Upper lobe of right lung (tissue), 1 donor: Measurements from ENCODE around the gene KRT71. TPM values are rescaled to one million over a fixed set of nuclear protein-coding genes. Genes with fewer than 3 reads are reported as not detected.
"Not testable (repeated sequence)": the region's sequence is repeated elsewhere in the genome, so short reads cannot be mapped to it uniquely, and the experiment has no call there.

Experiments
- ATAC-seq: fragments of 200-7000 bp; cut with Tn5 transposase; one replicate; pipeline ENCODE4 v1.9.1; 2020; ENCODE audit warnings: mild to moderate bottlenecking, moderate library complexity
- DNase-seq: peaks from one replicate; pipeline ENCODE4 v3.0.0-alpha.2; 2020
- H3K27ac ChIP-seq: fragments of 200-600 bp; one replicate; pipeline ENCODE4 v1.8.0; 2022
- H3K27me3 ChIP-seq: fragments of 200-600 bp; one replicate; pipeline ENCODE4 v1.8.0; 2022; ENCODE audit warnings: mild to moderate bottlenecking
- H3K36me3 ChIP-seq: fragments of 200-600 bp; one replicate; pipeline ENCODE4 v1.8.0; 2022
- H3K4me1 ChIP-seq: fragments of 200-600 bp; one replicate; pipeline ENCODE4 v1.8.0; 2022
- H3K4me3 ChIP-seq: fragments of 200-600 bp; one replicate; pipeline ENCODE4 v1.8.0; 2022; ENCODE audit warnings: mild to moderate bottlenecking
- H3K9me3 ChIP-seq: fragments of 200-600 bp; one replicate; pipeline ENCODE4 v1.8.0; 2022
- CTCF ChIP-seq: fragments of 200-600 bp; IDR thresholded peaks from one replicate; pipeline ENCODE4 v1.8.0; 2022; ENCODE audit warnings: antibody characterized with exemption
- intact Hi-C: fragments of 100-400 bp; cut with DNase I; formaldehyde crosslinking; loops from one replicate; pipeline ENCODE4 v1.11.0; 2022
- total RNA-seq: library from RNA; stranded (reverse); fragmentation: NEBNext Ultra II Directional; extraction: Animal tissue kit (Norgen Biotek cat#: 25700); gene quantifications from one replicate; pipeline ENCODE4 v1.2.1, GENCODE V29; 2021
- donor health status: DM: no; HTN: yes; CAD: no; lungs with severe emphysema.

KRT71 gene
- total RNA-seq, 1 donor from 2014 or later: not detected

GRCh38 chr12:52501490-52501889 is 51.5 kb downstream of the KRT71 start:
- ATAC-seq (no peak), DNase-seq (no peak)
- no peaks in the 10 kb centered on the region for H3K36me3 ChIP-seq
- no peaks in the 10 kb centered on the region for H3K4me1 ChIP-seq
- no peak overlapping the region for H3K4me3 ChIP-seq
- intact Hi-C loops: no loop called here
- H3K9me3 ChIP-seq: no peaks in the 10 kb centered on the region
- TF ChIP-seq CTCF: no peak
- H3K27me3 ChIP-seq: peaks cover 14% of the 10 kb centered on the region
- no peak overlapping the region for H3K27ac ChIP-seq

GRCh38 chr12:52500574-52500973 is 52.4 kb downstream of the KRT71 start:
- intact Hi-C loops, H3K36me3 ChIP-seq, H3K4me3 ChIP-seq, H3K9me3 ChIP-seq, H3K27me3 ChIP-seq, DNase-seq, H3K4me1 ChIP-seq, ATAC-seq, H3K27ac ChIP-seq: not testable (repeated sequence)

DNA sequence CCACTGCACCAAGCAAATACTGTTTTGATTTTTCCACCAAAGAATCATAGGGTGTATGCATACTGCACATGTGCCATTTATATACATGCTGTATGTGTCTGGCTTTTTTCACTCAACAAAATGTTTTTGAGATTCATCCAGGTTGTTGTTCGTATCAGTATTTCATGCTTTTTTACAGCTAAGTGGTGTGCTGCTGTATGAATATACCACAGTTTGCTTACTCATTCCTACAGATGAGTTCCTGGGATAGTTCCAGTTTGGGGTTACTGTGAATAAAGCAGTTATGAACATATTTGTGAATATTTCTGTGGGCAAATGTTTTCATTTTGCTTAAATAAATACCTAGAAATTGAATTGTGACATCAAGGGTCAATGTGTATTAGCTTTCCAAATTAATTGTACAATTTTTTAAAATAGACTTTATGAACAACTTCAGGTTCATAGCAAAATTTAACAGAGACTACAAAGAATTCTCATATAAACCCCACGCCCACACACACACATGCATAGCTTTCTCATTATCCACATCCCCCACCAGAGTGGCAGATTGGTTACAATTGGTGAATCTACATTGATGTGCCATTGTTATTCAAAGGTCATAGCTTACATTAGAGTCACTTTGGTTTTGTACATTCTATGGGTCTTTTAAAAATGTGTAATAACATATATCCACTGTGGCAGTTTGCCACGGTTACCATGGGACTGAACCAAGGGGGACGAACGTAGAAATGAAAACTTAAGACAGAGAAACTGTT is 53.0 kb downstream of the KRT71 start:
- DNase-seq (no peak), ATAC-seq (no peak)
- Histone ChIP-seq H3K4me1 (peaks cover 8% of the 10 kb centered on the region), H3K27ac (no peak overlapping the region), H3K9me3 (no peaks in the 10 kb centered on the region), H3K4me3 (no peak overlapping the region), H3K27me3 (peaks cover 4% of the 10 kb centered on the region), H3K36me3 (no peaks in the 10 kb centered on the region)
- intact Hi-C loops: no loop called here
- TF ChIP-seq CTCF: no peak

DNA sequence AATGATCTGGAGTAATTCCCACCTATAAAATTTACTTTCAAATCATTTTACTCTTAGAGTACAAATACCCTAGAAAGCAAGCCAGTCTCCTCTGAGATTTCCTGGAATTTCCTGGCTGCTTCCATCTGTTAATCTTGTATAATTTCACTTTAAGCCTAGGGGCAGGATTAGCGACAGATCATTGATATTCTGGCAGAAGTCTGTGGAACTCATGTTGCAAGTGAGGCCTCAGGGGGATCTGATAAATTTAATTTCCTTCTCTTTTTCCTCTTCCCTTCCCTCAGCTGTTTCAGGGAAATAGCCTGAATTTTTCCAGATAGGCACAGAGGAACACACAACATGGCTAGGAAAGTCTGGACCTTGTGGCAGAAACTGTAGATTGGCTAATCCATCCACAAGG is 54.0 kb downstream of the KRT71 start:
- no peak for TF ChIP-seq CTCF
- Histone ChIP-seq H3K27me3 (peaks cover 3% of the 10 kb centered on the region), H3K4me3 (no peak overlapping the region), H3K27ac (no peak overlapping the region), H3K4me1 (peaks cover 19% of the 10 kb centered on the region), H3K36me3 (no peaks in the 10 kb centered on the region), H3K9me3 (no peaks in the 10 kb centered on the region)
- DNase-seq (no peak), ATAC-seq (no peak)
- intact Hi-C loops: no loop called here

DNA sequence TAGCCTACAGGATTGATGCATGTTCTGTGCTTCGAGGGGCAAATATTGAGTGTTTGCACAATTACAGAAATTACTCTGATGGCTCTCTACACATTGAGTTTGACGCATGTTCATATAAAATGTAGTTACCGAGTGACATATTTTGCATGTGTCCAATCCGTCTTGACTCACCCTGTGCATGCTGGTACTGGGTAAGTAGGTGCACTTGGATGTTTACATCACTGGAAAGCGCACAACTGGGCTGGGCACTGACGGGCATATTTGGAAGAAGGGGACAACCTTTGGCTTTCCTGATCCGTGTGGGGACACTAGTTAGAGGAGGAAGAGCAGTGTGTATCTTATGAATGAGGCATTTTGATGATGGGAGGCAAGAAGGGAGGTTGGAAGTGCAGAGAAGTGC is 55.0 kb downstream of the KRT71 start:
- no peaks in the 10 kb centered on the region for H3K9me3 ChIP-seq
- H3K36me3 ChIP-seq: no peaks in the 10 kb centered on the region
- peaks cover 3% of the 10 kb centered on the region for H3K27me3 ChIP-seq
- no peak for TF ChIP-seq CTCF
- H3K27ac ChIP-seq: no peak overlapping the region
- H3K4me1 ChIP-seq: peaks cover 25% of the 10 kb centered on the region
- ATAC-seq (no peak), DNase-seq (no peak)
- H3K4me3 ChIP-seq: no peak overlapping the region
- intact Hi-C loops: no loop called here

GRCh38 chr12:52496590-52497071 is 56.3 kb downstream of the KRT71 start:
- intact Hi-C loops: no loop called here
- ATAC-seq: no peak
- DNase-seq: no peak

More at GRCh38 chr12:52496590-52497071, 56.3 kb downstream of the KRT71 start:
- peaks cover 25% of the 10 kb centered on the region for H3K4me1 ChIP-seq
- no peak overlapping the region for H3K4me3 ChIP-seq
- H3K27me3 ChIP-seq: no peaks in the 10 kb centered on the region
- H3K27ac ChIP-seq: no peak overlapping the region
- H3K9me3 ChIP-seq: no peaks in the 10 kb centered on the region
- no peak for TF ChIP-seq CTCF
- H3K36me3 ChIP-seq: no peaks in the 10 kb centered on the region
